ENCODE measurements around the gene ILF2. TPM values are rescaled to one million over a fixed set of nuclear protein-coding genes. Genes with fewer than 3 reads are reported as not detected.

Gene ILF2
- total RNA-seq, result 122 and 128 TPM in 2 replicates

DNA sequence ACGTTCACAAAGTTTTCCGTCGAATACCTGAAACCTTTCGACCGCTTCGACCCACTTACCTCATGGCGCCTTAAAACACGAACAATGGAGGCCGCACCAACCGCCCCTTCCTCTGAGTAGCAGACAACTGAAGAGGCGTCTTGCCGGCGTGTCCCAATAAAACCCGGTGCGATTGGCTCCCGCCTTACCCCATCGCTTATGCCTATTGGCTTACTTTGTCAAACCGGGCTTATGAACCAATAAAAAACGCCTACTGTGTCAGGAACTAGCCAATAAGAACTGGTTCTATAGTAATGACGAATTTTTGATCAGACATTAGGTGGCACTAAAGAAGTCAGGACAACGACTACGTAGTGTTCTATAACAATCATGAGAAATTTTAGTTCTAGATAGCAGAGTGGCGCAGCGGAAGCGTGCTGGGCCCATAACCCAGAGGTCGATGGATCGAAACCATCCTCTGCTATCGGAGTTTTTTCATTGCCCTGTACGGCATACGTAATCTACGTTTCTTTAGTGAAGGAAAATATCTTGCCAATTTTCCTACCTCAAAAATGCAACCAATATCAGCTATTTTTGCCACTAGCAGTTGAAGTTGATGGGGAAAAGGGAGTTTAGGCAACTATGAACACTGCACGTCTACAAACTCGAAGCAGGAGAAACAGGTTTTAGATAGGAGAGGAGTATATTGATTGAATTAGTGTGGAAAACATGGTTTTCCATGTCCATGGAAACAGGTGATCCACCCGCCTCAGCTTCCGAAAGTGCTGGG, at the start of gene ILF2:
Gene ILF2 (minus strand): TSS at position 135 of the 769 bp plus-strand sequence. CDS start 71 bp downstream, at position 64.

DNA sequence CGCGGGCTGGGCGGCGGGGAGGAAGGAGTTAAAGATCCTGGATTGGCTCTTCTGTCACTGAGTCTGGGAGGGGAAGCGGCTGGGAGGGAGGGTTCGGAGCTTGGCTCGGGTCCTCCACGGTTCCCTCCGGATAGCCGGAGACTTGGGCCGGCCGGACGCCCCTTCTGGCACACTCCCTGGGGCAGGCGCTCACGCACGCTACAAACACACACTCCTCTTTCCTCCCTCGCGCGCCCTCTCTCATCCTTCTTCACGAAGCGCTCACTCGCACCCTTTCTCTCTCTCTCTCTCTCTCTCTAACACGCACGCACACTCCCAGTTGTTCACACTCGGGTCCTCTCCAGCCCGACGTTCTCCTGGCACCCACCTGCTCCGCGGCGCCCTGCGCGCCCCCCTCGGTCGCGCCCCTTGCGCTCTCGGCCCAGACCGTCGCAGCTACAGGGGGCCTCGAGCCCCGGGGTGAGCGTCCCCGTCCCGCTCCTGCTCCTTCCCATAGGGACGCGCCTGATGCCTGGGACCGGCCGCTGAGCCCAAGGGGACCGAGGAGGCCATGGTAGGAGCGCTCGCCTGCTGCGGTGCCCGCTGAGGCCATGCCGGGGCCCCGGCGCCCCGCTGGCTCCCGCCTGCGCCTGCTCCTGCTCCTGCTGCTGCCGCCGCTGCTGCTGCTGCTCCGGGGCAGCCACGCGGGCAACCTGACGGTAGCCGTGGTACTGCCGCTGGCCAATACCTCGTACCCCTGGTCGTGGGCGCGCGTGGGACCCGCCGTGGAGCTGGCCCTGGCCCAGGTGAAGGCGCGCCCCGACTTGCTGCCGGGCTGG, 7.9 kb upstream of the ILF2 start, which contains the start of gene NPR1:
Gene NPR1 (plus strand): TSS at position 170 of the 818 bp plus-strand sequence. CDS start 421 bp downstream, at position 591.

DNA sequence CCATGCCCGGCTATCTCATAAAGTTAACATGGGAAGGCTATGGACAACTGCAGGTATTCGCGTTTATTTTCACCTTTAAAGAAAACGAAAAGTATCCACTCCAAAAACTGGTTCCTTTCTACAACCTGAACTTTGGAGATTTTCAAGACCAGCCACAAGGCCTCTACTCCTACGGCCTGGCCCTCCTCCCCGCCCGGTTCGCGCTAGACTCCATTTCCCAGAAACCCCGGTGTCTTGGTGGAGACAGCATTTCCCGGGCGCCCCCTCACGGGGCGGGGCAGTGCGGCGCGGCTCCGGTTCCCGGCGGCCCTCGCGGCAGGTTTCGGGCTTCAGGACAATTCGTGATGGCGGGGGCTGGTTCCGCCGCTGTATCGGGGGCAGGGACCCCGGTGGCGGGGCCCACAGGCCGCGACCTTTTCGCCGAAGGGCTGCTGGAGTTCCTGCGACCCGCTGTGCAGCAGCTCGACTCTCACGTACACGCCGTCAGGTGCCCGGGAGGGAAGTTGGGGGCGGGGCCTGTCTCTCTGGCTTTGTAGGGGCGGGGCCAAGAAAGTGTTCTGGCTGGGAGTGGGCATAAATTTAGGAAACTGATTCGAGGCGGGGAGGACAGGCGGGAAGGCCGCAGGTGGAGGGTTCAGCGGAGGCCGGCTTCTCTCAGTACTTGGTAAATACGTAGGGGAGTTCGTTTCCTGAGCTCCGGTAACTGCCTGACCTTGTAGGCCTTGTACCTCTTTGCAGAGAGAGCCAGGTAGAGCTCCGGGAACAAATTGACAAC, 12.2 kb downstream of the ILF2 start, which contains the start of gene SNAPIN:
Gene SNAPIN (plus strand): TSS at position 304 of the 775 bp plus-strand sequence. CDS start 41 bp downstream, at position 345.

DNA sequence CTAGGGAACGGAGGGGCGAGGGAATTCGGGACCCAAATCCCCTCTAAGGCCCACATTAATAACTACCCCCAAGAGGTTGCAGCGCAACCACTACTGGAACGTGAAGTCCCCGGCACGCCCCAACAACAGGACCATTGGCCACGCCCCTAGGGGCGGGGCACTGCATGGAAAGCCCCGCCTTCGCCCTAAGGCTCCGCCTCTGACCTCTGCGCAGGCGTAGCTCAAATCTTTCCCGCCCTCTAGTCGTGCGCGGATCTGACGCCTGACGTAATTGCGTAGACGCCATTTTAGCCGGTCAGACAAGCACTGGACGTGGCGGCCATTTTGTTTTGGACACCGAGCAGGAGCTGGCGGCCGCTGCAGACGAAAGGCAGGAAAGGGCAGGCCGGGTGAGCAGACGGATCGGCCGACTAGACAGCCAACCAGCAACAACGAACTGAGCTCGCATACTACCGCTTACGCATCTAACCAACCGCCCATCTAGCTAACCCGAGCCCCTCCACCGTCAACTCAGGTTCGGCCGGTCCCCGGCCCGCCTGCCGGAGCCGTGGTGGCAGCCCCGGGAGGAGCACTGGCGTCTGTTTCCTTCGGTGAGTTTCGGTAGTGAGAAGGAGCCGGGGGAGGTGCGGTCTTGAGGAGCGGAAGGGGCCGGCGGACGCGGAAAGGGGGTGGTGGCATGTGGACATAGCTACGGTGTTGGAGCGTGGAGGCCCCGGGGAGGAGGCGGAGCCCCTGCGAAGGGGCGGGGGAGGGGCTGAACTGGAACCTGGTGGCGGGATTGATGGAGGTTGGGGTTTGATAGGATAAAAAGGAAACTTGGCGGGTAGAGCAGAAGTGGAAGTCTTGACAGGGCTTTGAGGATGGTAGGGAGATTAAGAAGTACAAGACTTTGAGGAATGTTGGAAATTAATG, 36.8 kb downstream of the ILF2 start, which contains the start of gene CHTOP:
Gene CHTOP (plus strand): TSS at position 313 of the 912 bp plus-strand sequence. CDS start 2,523 bp downstream, outside the sequence.

DNA sequence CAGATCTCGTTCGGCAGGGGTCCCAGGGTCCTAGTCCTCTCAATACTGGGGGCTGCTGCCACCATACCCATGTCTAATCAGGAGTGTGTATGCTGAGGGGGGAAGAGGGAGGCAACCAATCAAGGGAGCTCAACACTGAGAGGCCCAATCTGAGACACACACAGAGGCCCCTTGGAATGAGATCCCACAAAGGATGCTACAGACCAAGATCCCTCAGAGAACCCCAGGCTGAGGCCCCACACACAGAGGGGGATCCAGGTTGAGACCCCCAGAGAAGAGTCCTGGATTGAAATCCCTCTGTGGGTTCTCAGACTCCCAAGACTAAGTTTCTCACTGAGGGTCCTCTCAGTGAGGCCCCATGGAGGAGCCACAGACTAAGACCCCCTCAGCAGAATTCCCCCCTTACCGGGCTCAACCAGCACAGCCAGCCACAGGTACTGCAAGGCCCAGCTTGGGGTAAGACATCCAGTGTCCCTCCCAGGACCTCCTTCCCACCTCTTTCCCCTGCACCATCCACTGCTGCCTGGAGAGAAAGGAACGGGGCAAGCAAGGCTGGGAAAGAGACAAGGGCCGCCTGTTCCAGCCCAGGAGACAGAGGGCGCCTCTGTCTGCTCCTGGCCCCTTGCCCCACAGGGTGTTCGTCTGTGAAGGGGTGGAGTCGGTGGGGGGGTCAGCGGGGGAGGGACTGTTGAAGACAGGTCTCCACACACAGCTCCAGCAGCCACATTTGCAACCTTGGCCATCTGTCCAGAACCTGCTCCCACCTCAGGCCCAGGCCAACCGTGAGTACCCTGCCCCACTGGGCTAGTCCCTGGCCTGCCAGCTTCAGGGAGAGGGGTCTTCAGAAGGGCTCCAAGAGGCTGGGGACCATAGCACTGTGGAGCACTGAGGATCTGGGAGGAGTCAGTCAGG, 42.8 kb downstream of the ILF2 start, which contains the start of gene S100A1:
Gene S100A1 (plus strand): TSS at position 720 of the 912 bp plus-strand sequence. CDS start 2,088 bp downstream, outside the sequence.

DNA sequence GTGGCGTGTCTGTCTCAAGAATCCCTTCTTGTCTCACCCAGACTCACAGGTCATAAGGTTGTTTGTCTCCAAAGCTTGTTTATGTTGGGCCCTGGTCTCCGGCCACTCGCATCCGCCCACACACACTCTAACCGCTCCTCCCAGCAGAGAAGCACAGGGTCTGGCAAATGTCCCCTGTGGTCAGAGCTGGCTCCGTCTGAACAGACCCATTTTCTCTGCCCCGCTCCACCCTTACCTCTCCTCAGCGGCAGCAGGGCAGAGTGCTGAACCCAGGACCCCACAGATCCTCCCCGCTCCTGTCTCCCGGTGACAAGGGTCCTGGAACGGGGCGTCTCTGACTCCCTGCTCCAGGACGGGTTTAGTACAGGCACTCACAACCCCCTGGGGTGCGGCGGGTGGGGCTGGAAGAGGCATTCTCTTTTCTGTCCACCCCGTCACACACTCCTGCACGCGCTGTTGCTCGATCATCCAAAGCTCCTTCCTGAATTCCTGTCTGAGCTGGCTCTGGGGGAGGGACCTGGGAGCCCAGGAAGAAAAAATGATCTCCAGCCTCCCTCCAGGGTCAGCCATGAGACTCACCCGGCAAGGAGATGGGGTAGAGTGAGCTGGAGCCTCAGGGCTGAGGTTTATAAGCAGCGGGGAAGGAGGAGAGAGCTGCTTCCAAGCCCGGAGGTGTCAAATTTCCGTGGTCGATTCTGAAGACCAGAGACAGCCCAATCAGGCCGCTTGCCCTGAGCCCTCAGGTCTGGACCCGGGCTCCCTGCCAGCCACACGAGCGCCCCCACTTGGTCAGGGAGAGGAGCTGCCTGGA, 43.7 kb downstream of the ILF2 start, which contains the start of gene S100A13:
Gene S100A13 (minus strand): TSS at position 602 of the 811 bp plus-strand sequence. CDS start 1,033 bp downstream, outside the sequence.

DNA sequence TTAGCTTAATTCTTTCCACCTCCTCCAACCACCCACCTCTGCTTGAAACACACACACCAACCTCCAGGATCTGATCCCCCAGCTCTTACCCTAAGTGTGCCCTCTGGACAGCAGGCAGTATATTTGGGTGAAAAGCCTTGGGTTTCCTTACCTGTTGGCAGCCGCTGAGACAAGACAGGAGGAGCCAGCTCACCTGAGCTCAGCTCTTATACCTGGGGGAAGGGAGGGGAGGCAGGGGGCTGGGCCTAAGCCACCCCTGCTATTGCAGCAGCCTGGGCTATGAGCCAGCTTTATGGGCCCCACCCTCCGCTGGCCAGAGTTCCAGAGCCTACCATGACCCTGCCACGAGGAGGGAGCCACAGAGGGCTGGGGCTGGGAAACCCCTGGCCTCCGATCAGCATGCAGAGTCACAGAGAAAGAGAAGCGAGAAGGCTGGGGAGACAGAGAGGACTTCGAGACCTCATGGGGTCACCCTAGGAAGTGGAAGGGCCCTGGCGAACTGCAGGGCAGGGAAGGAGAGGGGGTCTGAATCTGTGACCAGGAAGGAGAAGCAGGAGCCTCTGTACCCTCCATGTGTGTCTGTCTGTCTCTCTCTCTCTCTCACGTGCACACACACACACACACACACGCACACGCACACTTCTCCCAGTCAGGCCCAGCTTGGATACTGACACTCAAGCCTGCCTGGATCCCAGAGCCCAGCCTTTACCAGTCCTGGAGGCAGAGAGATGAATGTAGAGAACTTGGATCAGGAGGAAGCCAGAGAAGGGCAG, 54.5 kb downstream of the ILF2 start, which contains the start of gene S100A14:
Gene S100A14 (minus strand): TSS at position 182 of the 773 bp plus-strand sequence. CDS start 467 bp downstream, outside the sequence.

DNA sequence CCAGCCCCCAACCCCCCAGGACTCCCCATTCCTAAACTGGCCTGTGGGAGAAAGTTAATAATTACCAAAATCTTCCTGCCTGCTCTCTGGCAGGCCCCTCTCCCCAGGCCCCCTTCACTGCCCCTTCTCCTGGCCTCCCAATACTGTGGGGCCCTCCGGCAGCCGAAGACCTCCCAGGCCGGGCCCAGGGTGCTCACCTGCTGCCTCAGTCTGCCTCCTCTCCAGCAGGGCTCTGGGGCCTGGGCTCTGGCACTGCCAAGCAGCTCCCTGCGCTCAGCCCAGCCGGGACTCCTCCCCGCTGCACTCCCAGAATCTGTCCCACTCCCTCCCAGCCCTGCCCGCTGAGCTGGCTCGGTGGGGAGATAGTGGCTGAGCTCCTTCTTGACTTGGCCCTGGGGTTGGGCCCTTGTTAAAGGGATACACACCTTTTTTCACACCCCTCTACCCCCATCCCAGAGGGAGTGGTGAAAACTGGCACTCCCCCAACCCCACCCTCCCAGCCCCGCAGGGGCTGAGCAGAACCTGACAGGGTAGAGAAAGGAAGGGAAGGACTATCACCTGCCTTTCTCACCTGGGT, 58.0 kb downstream of the ILF2 start, which contains the start of gene S100A16:
Gene S100A16 (minus strand): TSS at position 383 of the 577 bp plus-strand sequence. CDS start 4,986 bp downstream, outside the sequence.

Other genes with a start within 250 kb of the ILF2 start
- gene S100A7, start 210.3 kb downstream of the ILF2 start, total RNA-seq, result not detected in 2 replicates
- gene S100A6, start 135.0 kb downstream of the ILF2 start, total RNA-seq, result 782 and 910 TPM in 2 replicates
- not detected in 2 replicates for gene S100A5, start 130.1 kb downstream of the ILF2 start, total RNA-seq
- 145 and 248 TPM in 2 replicates for gene S100A4, start 125.2 kb downstream of the ILF2 start, total RNA-seq
- gene S100A3, start 121.7 kb downstream of the ILF2 start, total RNA-seq, result 7.5 and 9.0 TPM in 2 replicates
- gene S100A2, start 105.1 kb downstream of the ILF2 start, total RNA-seq, result 0.16 TPM in 1 of 2 replicates, not detected in the other
- gene S100A16, start 57.9 kb downstream of the ILF2 start, total RNA-seq, result 200 and 242 TPM in 2 replicates
- gene S100A14, start 54.7 kb downstream of the ILF2 start, total RNA-seq, result not detected in 2 replicates
- 144 and 173 TPM in 2 replicates for gene S100A13, start 43.5 kb downstream of the ILF2 start, total RNA-seq
- not detected in 2 replicates for gene S100A1, start 42.6 kb downstream of the ILF2 start, total RNA-seq
- gene CHTOP, start 36.9 kb downstream of the ILF2 start, total RNA-seq, result 22.8 and 24.0 TPM in 2 replicates
- 56.1 and 65.7 TPM in 2 replicates for gene SNAPIN, start 12.3 kb downstream of the ILF2 start, total RNA-seq
- gene NPR1, start 7.7 kb upstream of the ILF2 start, total RNA-seq, result 9.4 and 11.7 TPM in 2 replicates
- gene INTS3, start 57.1 kb upstream of the ILF2 start, total RNA-seq, result 21.8 and 27.7 TPM in 2 replicates
- gene SLC27A3, start 104.4 kb upstream of the ILF2 start, total RNA-seq, result 19.1 and 19.5 TPM in 2 replicates

Data from cardiac atrium fibroblast (primary cell).